G401 (cell line): Measurements from ENCODE around the gene CDC42SE2. TPM values are rescaled to one million over a fixed set of nuclear protein-coding genes. Genes with fewer than 3 reads are reported as not detected.

Experiments
- DNase-seq: peaks from one replicate; pipeline ENCODE4 v3.0.0-alpha.2; 2015; ENCODE audit warnings: low spot score
- in situ Hi-C: cut with HindIII; loops from 2 replicates; pipeline ENCODE4 v1.10.0; 2016; ENCODE audit warnings: low sequenced_read_pairs, mixed read lengths
- total RNA-seq: library from RNA; depleted of rRNA; stranded (reverse); fragments of >200 nt; shearing (Covaris generic); gene quantifications from 2 replicates; pipeline ENCODE4 v1.2.3, GENCODE V29; 2014; rRNA removed

The CDC42SE2 gene
- total RNA-seq, 1 experiment from 2014 or later = 53.1 TPM

DNA sequence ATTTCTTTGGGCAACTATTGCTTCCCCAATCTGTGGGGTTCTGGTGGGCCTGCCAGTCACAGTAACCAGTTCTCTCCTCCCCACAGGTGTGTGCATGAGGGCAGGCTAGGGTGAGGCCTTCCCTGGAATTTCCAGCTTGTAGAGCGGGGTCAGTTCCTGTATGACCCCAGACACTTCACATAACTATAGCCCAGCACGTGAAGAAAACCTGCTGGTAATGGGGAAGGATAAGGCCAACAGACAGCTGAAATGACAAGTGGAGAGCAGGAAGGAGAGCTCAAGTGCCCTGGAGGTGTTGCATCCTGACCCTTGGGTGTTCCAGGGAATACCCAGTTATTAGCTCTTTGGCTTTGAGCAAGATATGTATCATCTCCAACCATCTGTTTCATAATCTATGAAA lies 142.2 kb downstream of the CDC42SE2 start:
- in situ Hi-C loops = no loop called here
- no peak for DNase-seq

- in situ Hi-C loops = no loop called here
- no peak for DNase-seq
Measured at GRCh38 chr5:131406975-131407638, 143.3 kb downstream of the CDC42SE2 start.

GRCh38 chr5:131413605-131414559 lies 150.0 kb downstream of the CDC42SE2 start:
- in situ Hi-C loops = no loop called here
- no peak for DNase-seq

GRCh38 chr5:131416729-131417128 lies 152.9 kb downstream of the CDC42SE2 start:
- in situ Hi-C loops = no loop called here
- DNase-seq = no peak

- in situ Hi-C loops = no loop called here
- peak; percentile 66 for DNase-seq
Measured at GRCh38 chr5:131417240-131417869, 153.5 kb downstream of the CDC42SE2 start.

DNA sequence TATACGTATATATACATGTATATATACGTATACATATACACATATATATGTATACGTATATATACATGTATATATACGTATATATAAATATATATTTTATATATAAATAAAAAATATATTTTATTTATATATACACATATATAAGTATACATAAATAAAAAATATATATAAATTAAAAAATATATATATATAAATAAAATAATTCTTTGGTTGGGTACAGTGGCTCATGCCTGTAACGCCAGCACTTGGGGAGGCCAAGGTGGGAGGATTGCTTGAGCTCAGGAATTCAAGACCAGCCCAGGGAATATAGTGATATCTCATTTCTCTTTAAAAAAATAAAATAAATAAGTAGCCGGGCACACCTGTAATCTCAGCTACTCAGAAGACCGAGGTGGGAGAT lies 155.0 kb downstream of the CDC42SE2 start:
- in situ Hi-C loops = no loop called here
- no peak for DNase-seq

DNA sequence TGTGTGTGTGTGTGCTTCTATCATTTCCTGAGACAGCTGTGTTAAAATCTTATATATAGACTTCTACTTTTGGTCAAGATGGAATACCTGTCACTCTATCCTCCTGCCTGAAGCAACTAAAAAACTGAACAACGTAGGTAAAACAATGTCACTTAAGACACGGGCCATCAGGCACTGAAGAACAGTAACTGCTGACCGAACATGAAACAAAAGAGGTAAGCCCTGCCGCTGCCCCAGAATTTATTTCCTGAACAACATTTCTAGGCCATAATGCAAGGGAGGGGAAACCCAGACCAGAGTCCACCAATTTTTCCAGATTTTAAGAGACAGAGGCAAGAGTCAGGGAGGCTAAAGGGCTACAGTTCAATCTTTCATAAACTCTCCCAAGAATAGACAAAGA lies 156.0 kb downstream of the CDC42SE2 start:
- in situ Hi-C loops = no loop called here
- DNase-seq = no peak

DNA sequence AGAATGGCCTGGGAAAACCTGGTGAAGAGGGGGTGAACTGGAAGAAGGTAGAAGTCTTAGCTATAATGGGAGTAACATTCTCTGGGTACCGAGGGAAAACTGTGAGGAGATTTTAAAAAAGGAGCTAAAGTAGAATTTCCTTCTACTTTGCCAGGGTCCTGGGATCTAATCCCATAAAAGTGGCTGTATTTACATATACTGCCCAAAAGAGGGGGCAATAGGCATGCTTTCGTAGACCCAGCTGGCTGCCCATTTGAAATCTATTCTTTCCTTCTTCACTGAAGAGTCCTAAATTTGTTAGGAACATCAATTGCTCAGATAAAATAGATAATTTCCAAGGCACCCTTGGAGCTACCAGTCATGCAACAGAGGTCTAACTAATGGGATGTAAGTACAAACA lies 159.2 kb downstream of the CDC42SE2 start:
- in situ Hi-C loops = no loop called here
- DNase-seq = peak; percentile 22

GRCh38 chr5:131426011-131426410 lies 162.2 kb downstream of the CDC42SE2 start:
- in situ Hi-C loops = no loop called here
- DNase-seq = no peak

- in situ Hi-C loops = no loop called here
- DNase-seq = no peak
Measured at GRCh38 chr5:131430794-131431193, 166.9 kb downstream of the CDC42SE2 start.

DNA sequence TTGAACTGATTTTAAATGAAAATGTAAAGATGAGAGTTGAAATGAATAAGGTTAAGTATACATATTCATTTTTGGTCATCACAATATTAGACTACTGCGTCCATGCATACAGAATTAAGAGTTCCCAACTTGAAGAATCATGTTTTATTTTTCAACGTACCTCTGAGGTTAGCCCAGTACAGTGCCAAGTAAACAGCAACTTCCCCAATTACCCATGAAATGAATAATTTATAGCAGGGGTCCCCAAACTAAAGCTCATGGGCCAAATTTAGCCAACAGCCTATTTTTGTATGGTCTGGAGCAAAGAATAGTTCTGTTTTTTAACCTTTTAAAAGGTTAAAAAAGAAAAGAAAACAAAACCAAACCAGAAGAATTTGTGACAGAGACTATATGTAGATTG lies 167.9 kb downstream of the CDC42SE2 start:
- DNase-seq = no peak
- in situ Hi-C loops = no loop called here

GRCh38 chr5:131433109-131433508 lies 169.3 kb downstream of the CDC42SE2 start:
- in situ Hi-C loops = no loop called here
- no peak for DNase-seq

DNA sequence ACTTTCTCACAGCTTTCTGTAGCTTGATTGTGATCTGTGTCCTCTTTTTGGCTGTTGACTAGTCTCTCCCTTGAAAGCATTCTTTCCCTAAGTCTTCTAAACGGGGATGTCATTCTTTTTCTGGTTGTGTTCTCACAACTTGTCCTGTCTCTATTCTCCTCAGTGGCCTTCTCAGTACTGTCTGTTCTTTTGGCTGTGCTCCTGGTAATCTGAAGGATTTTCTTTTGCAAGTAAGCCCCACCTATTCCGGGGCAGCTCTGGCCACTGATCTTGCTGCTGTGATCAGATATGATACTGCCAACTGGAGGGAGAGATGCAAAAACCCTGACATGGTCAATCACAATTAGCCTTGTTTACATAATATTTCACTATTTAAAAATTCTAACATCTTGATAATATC lies 172.2 kb downstream of the CDC42SE2 start:
- in situ Hi-C loops = no loop called here
- DNase-seq = peak; percentile 85

- no peak for DNase-seq
- in situ Hi-C loops = no loop called here
Measured at GRCh38 chr5:131441184-131441583, 177.3 kb downstream of the CDC42SE2 start.

Other genes starting within 250 kb of the CDC42SE2 start
- 187 and 227 TPM in 2 replicates for gene HINT1, start 98.8 kb upstream of the CDC42SE2 start, total RNA-seq
- 2.8 and 5.2 TPM in 2 replicates for gene LYRM7, start 93.1 kb upstream of the CDC42SE2 start, total RNA-seq